TTC549 (cell line): ENCODE data around the gene COX17.

ENCODE experiments used
- FAIRE-seq: peaks from 2 replicates; lab custom pipeline; 2012; peaks lifted over from hg19 to GRCh38; lab: Jason Lieb, UNC

Gene COX17

DNA sequence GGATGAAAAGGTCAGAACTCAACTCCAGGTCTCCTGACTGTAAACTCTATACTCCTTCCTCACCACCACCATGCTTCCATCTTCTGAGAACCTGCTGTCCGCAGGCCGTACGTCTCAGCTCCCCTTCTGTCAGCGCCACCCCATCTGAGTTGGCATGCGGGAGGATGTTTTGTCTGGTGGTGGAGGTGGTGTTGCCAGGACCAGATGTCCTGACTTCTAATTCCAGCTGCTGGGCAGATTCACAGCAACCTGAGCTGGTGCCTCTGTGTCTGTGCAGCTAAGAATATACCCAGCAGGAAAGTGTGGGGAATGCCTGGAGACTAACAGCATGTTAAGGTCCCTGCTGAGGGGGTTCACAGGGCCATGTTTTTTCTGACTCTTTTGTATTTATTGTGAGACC is 56.3 kb downstream of the COX17 start:
- no peak for FAIRE-seq
